ENCODE results near the gene MYO3A. TPM values are rescaled to one million over a fixed set of nuclear protein-coding genes. Genes with fewer than 3 reads are reported as not detected.

The MYO3A gene
- polyA plus RNA-seq, 1 experiment: not detected

DNA sequence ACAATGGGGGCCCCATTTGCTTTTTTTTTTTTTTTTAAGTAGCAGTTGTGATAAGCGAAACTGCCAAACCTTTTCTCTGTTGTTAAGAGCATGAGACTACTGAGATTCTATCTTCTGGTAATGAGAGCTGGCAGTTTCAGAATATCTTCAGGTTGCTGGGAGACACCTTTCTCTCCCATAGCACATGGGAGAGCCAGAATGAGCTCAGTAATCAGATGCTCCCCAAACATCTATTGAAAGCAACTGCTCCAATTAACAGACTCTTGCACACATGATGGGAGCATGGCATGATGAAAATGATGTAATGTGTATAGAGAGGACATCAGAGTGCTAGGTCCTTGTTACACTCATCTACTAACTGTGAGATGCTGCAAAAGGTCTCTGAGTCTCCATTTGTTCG, 18.8 kb downstream of the MYO3A start:
- TF ChIP-seq, protein P1, sequence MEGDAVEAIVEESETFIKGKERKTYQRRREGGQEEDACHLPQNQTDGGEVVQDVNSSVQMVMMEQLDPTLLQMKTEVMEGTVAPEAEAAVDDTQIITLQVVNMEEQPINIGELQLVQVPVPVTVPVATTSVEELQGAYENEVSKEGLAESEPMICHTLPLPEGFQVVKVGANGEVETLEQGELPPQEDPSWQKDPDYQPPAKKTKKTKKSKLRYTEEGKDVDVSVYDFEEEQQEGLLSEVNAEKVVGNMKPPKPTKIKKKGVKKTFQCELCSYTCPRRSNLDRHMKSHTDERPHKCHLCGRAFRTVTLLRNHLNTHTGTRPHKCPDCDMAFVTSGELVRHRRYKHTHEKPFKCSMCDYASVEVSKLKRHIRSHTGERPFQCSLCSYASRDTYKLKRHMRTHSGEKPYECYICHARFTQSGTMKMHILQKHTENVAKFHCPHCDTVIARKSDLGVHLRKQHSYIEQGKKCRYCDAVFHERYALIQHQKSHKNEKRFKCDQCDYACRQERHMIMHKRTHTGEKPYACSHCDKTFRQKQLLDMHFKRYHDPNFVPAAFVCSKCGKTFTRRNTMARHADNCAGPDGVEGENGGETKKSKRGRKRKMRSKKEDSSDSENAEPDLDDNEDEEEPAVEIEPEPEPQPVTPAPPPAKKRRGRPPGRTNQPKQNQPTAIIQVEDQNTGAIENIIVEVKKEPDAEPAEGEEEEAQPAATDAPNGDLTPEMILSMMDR (IDR thresholded peaks at IDR 0.05; ENCODE audit: insufficient read depth, low read depth, low read length): no peak
- no peak overlapping the region for H3K4me3 ChIP-seq (ENCODE audit: low read depth, low read length)
- DNase-seq (ENCODE audit: low read depth): no peak
- ChIA-PET CTCF (no interaction called here), POLR2A (no interaction called here)
- H3K36me3 ChIP-seq (ENCODE audit: control insufficient read depth, insufficient read depth, low read length): no peaks in the 10 kb centered on the region
- H3K27me3 ChIP-seq (ENCODE audit: control insufficient read depth, insufficient read depth, low read length): no peaks in the 10 kb centered on the region

DNA sequence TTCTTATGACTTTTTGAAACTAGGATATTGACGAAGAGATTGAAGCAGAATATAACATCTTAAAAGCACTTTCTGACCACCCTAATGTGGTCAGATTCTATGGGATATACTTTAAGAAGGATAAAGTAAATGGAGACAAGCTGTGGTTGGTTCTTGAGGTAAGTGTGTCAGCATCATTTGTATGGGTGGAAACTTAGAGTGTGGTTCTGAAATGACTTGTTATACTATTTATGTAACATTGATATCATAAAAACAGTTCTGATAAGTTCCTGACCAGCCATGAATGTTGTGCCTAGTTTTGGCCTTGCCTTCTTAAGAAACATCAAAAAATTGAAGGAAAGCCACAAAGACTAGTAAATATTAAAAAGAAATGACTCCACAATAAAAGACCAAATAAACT, 20.8 kb downstream of the MYO3A start:
- H3K36me3 ChIP-seq (ENCODE audit: control insufficient read depth, insufficient read depth, low read length): no peaks in the 10 kb centered on the region
- TF ChIP-seq, protein P1 (IDR thresholded peaks at IDR 0.05; ENCODE audit: insufficient read depth, low read depth, low read length): no peak
- H3K27me3 ChIP-seq (ENCODE audit: control insufficient read depth, insufficient read depth, low read length): no peaks in the 10 kb centered on the region
- ChIA-PET CTCF (no interaction called here), POLR2A (no interaction called here)
- no peak for DNase-seq (ENCODE audit: low read depth)
- no peak overlapping the region for H3K4me3 ChIP-seq (ENCODE audit: low read depth, low read length)

DNA sequence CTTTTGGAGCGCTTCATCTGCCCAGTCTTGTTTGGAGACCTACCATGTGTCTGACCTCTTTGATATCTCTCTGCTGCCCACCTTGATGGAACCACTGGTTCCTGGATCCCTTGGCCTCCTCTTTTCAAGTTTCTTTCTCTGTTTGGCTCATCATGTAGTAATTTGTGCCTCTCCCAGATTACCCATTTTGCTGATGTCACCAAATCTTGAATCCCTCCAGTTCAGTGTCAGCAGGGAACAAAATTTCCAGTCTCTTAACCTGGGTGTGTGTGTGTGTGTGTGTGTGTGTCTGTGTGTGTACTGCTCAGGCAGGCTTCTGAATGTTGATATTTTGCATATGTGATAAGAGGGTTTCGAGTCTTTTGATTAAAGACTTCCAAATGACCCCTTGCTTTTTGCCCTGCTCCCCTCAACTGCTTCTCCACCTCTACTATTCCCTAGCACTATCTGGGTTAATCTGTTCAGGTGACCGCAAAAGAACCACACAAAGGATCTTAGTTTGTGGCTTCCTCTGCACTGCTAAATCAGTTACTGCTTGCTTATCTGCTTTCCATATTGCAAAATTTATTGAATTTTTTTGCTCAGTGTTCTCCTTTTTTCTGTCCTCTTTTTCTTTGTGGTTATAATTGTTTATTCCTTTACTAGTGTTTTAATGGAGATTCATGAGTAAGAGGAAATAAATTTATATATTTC, 25.7 kb downstream of the MYO3A start:
- POLR2A ChIA-PET: no interaction called here
- no peaks in the 10 kb centered on the region for H3K36me3 ChIP-seq (ENCODE audit: control insufficient read depth, insufficient read depth, low read length)
- H3K27me3 ChIP-seq (ENCODE audit: control insufficient read depth, insufficient read depth, low read length): no peaks in the 10 kb centered on the region
- CTCF ChIA-PET: no interaction called here
- no peak for DNase-seq (ENCODE audit: low read depth)
- TF ChIP-seq, protein P1 (IDR thresholded peaks at IDR 0.05; ENCODE audit: insufficient read depth, low read depth, low read length): no peak
- no peak overlapping the region for H3K4me3 ChIP-seq (ENCODE audit: low read depth, low read length)

DNA sequence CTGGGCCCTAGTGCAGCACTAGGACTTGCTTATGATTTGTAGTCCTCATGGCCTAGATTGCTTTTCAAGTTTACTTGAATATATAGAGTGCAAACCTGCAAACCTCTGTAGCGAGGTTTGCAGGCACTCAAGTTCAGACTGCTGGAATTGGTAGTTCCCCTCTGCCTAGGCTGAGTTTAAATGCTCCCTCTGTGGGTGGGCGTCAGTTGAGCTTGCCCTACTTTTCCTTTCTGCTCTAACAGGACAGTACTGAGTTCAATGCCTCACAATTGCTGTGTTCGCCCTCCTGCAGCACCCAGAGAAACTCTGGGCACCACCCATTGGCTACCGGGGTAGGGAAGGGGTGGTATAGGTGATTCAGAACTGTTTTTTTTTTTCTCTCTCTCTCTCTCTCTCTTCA, 31.6 kb downstream of the MYO3A start:
- CTCF ChIA-PET: no interaction called here
- TF ChIP-seq, protein P1 (IDR thresholded peaks at IDR 0.05; ENCODE audit: insufficient read depth, low read depth, low read length): no peak
- H3K36me3 ChIP-seq (ENCODE audit: control insufficient read depth, insufficient read depth, low read length): no peaks in the 10 kb centered on the region
- no peak overlapping the region for H3K4me3 ChIP-seq (ENCODE audit: low read depth, low read length)
- no peak for DNase-seq (ENCODE audit: low read depth)
- POLR2A ChIA-PET: no interaction called here
- H3K27me3 ChIP-seq (ENCODE audit: control insufficient read depth, insufficient read depth, low read length): no peaks in the 10 kb centered on the region

DNA sequence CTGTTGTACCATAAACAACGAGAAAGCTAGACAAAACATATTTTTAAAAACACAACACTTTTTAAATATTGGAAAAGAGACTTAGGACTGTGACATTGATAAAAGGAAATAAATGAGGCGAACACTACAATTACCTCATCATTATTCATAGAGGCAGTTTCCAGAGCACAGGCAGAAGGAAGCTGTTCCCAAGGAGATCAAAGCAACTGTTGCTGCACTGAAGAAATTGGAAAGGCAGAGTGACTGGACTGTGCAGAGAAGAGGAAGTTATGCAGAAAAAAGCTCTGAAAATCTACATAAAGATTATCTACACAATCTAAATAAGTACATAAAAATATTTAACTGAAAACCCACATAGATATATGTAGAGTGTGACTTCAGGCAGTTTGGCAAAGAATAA, 32.8 kb downstream of the MYO3A start:
- TF ChIP-seq, protein P1 (IDR thresholded peaks at IDR 0.05; ENCODE audit: insufficient read depth, low read depth, low read length): no peak
- no peaks in the 10 kb centered on the region for H3K36me3 ChIP-seq (ENCODE audit: control insufficient read depth, insufficient read depth, low read length)
- no peak for DNase-seq (ENCODE audit: low read depth)
- ChIA-PET POLR2A (no interaction called here), CTCF (no interaction called here)
- H3K4me3 ChIP-seq (ENCODE audit: low read depth, low read length): no peak overlapping the region
- H3K27me3 ChIP-seq (ENCODE audit: control insufficient read depth, insufficient read depth, low read length): no peaks in the 10 kb centered on the region

Measured in BJ (cell line).